ENCODE measurements around the gene SCP2D1.
"Not testable (repeated sequence)": the region's sequence is repeated elsewhere in the genome, so short reads cannot be mapped to it uniquely, and the experiment has no call there.

Gene SCP2D1

DNA sequence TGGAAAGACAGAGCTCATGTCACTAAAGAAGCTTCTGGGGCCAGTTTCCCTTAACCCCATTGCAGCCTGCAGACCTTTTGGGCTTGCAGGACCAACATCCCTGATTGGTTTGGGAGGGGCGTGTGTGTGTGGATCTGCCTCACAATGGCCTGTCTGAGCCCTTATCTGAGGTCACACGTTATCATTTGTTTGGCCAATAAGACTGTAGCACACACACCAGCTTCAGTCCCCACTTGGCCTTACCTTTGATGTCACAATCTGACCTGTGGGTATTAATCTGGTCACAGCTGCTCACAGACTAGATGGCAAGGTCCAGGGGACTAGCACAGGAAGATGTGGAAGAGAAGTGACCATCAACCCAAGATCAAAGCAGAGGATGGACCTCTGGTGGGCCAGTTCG lies at the start of gene SCP2D1:
Gene SCP2D1 (plus strand): TSS at position 301 of the 400 bp plus-strand sequence. CDS start 33 bp downstream, at position 334.
- no peak for DNase-seq (ENCODE audit: low spot score)

- DNase-seq (ENCODE audit: low spot score) = no peak
Measured at GRCh38 chr20:18767676-18768075, 45.9 kb upstream of the SCP2D1 start.

DNA sequence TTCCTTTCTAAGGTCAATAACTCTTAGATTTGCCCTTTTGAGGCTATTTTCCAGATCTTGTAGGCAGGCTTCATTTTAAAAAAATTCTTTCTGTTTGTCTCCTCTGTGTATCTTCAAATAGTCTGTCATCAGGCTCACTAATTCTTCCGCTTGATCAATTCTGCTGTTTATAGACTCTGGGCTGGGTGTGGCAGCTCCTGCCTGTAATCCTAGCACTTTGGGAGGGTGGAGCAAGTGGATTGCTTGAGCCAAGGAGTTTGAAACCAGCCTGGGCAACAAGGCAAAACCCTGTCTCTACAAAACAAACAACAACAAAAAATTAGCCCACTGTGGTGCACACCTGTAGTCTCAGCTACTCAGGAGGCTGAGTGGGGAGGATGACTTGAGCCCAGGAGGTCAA lies 40.0 kb upstream of the SCP2D1 start:
- no peak for DNase-seq (ENCODE audit: low spot score)

- no peak for DNase-seq (ENCODE audit: low spot score)
Measured at GRCh38 chr20:18774207-18774606, 39.4 kb upstream of the SCP2D1 start.

DNA sequence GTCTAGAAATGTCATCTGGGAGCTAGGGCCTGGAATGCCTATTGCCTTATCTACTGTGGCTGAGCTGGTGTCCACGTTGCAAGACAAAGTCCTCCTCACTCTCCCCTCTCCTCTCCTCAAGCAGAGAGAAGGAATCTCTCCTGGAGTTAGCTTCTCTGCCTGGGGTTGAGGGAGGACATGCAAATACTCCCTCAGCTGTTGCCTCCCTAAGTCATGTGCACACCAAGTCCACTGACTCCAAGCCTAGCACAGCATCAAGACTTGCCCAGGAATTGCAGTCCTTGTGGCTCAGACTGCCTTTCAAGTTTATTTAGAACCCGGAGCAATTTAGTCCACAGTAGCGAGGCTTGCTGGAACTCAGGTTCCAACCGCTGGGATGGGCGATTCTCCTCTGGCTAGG lies 38.0 kb upstream of the SCP2D1 start:
- no peak for DNase-seq (ENCODE audit: low spot score)

GRCh38 chr20:18778690-18779392 lies 34.7 kb upstream of the SCP2D1 start:
- no peak for DNase-seq (ENCODE audit: low spot score)

- DNase-seq (ENCODE audit: low spot score) = no peak
Measured at GRCh38 chr20:18780385-18781130, 33.0 kb upstream of the SCP2D1 start.

- DNase-seq (ENCODE audit: low spot score) = no peak
Measured at GRCh38 chr20:18781509-18781908, 32.1 kb upstream of the SCP2D1 start.

- no peak for DNase-seq (ENCODE audit: low spot score)
Measured at GRCh38 chr20:18783385-18783959, 30.1 kb upstream of the SCP2D1 start.

GRCh38 chr20:18787046-18787445 lies 26.5 kb upstream of the SCP2D1 start:
- not testable (repeated sequence) for DNase-seq (ENCODE audit: low spot score)

DNA sequence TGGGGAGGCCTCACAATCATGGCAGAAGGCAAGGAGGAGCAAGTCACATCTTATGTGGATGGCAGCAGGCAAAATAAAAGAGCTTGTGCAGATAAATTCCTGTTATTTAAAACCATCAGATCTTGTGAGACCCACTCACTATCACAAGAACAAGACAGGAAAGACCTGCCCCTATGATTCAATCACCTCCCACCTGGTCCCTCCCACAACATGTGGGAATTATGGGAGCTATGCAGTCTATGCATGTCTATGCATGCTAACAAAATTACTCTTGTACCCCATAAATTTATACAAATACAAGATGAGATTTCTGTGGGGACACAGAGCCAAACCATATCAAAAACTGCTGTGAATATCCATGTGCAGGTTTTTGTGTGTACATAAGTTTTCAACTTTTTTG lies 25.6 kb upstream of the SCP2D1 start:
- no peak for DNase-seq (ENCODE audit: low spot score)

DNA sequence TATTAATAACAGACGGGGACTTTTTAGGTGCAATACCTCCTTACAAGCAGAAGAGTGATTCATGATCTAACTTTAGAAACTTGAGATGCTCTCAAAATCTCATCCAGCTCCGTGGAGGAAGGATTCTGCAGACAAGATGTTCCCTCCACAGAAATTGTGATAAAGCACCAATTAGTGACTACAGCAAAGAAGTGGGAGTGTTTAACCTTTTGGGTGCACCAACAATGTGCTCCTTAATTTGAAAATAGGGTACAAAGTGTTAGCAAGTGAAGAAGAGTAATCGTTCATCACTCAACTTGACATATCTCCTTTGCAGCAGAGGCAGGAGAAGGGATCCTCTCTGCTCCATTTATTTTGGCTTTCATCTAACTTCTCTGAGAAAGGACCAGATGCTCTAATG lies 22.8 kb upstream of the SCP2D1 start:
- no peak for DNase-seq (ENCODE audit: low spot score)

GRCh38 chr20:18793625-18794427 lies 19.8 kb upstream of the SCP2D1 start:
- DNase-seq (ENCODE audit: low spot score) = peak; percentile 89

DNA sequence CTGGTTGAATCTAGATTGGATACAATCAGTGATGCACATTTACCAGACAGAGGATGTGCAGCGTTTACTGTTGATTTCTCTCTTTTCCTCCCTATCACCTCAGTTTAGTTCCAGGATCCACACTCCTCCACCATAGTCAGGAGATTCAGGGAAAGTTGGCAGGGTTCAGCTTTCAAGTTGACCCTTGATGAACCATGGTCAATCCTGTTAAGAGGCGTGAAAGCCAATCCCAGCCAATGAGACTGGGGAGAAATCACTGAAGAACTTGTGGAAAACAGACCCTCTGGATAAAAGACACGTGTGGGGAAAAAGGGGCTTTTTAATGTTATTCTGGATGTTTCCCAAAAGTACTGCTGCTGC lies 19.2 kb upstream of the SCP2D1 start:
- no peak for DNase-seq (ENCODE audit: low spot score)

- no peak for DNase-seq (ENCODE audit: low spot score)
Measured at GRCh38 chr20:18795366-18795765, 18.2 kb upstream of the SCP2D1 start.

DNA sequence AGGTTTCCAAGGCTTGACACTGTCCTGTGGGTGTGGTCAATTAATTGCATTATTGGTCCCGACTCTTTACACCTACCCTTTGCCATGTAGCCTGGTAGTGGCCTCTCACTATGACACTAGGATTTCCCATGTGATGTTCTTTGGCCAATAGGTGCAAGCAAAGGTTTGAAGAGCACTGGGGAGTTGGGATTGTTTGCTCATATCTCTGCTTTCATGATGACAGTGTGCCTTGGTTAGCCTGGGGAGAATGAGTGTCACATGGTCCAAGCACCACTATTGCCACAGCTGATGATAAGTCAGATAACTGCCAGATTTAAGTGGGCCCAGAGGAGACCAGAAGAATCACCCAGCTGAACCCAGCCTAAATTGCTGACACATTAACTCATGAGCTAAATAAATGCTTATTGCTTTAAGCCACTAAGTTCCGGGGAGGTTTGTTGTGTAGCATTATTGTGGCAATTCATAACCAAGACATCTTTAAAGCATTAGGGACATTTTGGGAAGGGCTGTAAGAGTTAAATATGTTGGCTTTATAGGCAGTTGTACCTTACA lies 17.2 kb upstream of the SCP2D1 start:
- DNase-seq (ENCODE audit: low spot score) = no peak

DNA sequence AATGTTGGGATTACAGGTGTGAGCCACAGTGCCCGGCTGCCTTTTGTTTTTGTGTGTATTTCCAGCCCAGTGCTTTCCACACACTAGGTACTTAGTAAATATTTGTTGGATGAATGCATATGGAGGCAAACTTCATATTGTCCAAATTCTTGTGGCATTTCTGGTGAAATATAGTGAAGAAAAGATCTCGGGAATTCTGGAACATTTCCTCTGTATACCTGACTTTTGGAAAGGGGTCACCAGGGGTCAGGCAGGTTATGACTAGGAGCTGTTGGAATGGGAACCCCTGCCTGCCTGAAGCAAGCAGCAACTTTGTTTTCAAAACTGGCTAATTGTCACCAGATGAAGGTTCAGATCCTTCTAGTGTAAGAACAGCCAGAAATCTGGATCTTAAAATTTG lies 12.1 kb upstream of the SCP2D1 start:
- no peak for DNase-seq (ENCODE audit: low spot score)

DNA sequence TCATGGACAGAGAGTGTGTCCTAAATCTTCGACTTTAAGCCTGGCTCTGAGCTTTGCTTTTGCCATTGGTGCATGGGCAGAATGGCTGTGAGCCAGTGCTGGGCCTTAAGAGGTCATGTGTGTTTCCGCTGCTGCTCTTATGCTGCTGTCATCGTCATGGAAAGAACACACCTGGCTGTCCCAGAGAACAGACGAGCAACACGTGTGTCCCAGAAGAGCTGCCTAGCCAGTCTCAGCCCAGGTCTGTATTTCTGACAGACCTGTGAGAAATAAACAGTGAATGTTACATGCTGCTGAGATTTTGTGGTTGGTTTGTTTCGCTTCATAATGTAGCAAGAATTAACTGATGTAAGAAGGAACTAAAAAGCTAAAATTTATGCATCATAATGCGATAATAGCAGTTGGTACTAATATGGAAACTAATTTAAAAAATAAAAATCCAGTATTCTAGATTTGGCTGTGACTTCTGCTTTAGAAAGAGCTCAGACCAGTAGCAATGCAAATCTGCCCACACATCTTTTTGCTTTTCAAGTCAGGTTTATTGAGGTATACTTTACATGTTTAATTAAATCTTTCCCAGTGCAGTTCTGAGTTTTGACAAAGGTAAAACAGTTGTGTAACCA lies 11.5 kb upstream of the SCP2D1 start:
- DNase-seq (ENCODE audit: low spot score) = no peak

- DNase-seq (ENCODE audit: low spot score) = no peak
Measured at GRCh38 chr20:18805881-18806280, 7.7 kb upstream of the SCP2D1 start.

GRCh38 chr20:18808712-18809111 lies 4.9 kb upstream of the SCP2D1 start:
- no peak for DNase-seq (ENCODE audit: low spot score)

GRCh38 chr20:18811186-18811585 lies 2.4 kb upstream of the SCP2D1 start:
- no peak for DNase-seq (ENCODE audit: low spot score)

- no peak for DNase-seq (ENCODE audit: low spot score)
Measured at GRCh38 chr20:18811904-18812303, 1.7 kb upstream of the SCP2D1 start.

Measured in CD4-positive, alpha-beta T cell treated with Interleukin-2 at 100 ng/mL for 4 hours (primary cell).